Ramos (cell line): ENCODE results near the gene KCNJ2.

ENCODE experiments used
- in situ Hi-C: fragments of 300-500 bp; cut with MboI; formaldehyde crosslinking; loops from one replicate; pipeline ENCODE4 v1.14.3; 2022; ENCODE audit warnings: low sequenced_read_pairs; ENCODE audit not compliant: unreplicated experiment

Gene KCNJ2

GRCh38 chr17:70168977-70169708 is at the start of gene KCNJ2:
KCNJ2 (plus strand) TSS chr17:70169532; CDS start chr17:70175040, 5,508 bp downstream.
- in situ Hi-C loops: no loop called here

- in situ Hi-C loops: no loop called here
Observed at GRCh38 chr17:70119545-70119944, 49.8 kb upstream of the KCNJ2 start.

GRCh38 chr17:70119983-70120382 is 49.3 kb upstream of the KCNJ2 start:
- in situ Hi-C loops: no loop called here

- in situ Hi-C loops: no loop called here
Observed at GRCh38 chr17:70120425-70120824, 48.9 kb upstream of the KCNJ2 start.

GRCh38 chr17:70121126-70121525 is 48.2 kb upstream of the KCNJ2 start:
- in situ Hi-C loops: no loop called here

- in situ Hi-C loops: no loop called here
Observed at GRCh38 chr17:70123193-70123592, 46.1 kb upstream of the KCNJ2 start.

DNA sequence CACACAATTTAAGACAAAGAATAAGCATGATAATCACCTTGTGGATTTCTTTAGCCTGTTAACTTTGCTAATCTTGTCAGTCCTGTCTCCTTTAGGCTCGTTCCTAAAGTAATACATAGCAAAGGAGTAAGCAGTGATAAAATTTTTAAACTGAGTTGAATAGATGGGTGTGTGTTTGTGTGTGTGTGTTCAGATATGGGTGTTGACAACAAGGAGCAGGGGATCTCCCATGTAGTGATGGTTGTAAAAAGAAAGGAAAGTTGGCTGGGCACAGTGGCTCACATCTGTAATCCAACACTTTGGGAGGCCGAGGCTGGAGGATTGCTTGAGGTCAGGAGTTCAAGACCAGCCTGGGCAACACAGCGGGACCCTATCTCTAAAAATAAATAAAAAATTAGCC is 44.6 kb upstream of the KCNJ2 start:
- in situ Hi-C loops: no loop called here

DNA sequence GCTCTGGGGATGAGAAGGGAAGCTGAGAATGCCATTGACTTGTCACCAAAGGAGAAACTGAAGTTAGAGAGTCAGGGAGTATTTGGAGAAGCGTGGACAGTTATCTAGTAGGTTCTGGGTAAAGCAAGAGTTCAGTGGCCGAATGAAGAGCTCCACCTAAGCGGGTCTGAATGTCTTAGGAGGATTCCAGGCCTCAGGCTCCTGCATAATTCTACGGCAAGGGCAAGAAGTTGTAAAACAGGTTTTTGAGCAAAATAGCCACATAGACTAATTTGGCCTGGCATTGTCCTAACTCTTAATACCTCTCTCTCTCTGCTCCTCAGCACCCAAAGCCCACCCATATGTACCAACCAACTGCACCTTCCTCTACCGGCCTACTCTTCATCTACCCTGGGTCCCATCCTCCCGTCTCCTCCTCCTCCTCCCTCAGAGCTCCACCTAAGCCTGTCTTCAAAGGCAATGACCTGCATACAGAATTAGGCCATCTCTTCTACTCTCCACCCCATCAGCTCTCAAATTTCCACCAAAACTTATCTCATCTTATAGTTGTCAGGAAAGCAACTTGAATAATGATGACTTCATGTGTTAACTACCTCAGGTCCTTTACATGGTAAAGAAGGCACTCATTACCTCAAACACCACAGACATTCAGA is 42.0 kb upstream of the KCNJ2 start:
- in situ Hi-C loops: no loop called here

DNA sequence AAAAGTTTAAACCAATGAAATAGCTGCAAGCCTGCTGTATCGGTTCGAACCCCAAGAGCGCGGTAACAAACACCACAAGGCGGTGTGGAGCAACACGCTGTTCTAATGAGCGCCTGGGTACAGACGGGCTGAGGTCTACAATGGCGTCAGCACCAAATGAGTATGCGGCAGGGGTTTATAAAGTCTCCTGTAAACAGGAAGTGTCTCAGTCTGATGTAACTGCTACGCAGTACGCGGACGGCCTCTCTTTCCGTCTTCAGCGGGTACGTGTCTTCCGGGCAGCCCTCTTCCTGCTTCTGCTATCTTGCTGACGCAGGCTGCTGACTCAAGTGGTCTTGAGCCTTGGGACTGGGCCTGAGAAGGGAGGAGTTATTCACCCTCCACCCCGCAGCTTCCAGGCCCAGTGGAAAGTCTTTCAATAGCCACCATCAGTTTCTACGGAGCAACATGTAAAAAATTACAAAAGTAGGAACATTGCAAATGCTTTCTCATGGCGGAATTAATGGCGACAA is 40.5 kb upstream of the KCNJ2 start:
- in situ Hi-C loops: no loop called here

DNA sequence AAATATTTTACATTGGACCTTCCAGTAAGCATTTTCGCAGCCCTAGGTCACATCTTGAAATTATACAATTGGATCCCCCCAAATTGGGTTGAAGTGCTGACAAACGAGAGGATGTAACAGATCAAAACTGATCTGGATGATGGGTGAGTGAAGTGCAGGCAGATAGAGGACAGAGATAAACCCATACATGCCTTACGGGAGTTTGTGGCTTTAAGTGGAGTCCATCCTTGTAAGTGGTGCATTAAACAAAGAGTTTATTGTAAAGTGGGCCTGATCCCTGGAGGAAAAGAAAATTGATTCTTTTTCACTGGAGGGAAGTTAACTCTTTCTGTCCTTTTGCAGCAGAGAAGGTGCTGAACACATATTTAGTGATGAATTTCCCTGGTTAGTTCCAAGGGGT is 39.0 kb upstream of the KCNJ2 start:
- in situ Hi-C loops: no loop called here

DNA sequence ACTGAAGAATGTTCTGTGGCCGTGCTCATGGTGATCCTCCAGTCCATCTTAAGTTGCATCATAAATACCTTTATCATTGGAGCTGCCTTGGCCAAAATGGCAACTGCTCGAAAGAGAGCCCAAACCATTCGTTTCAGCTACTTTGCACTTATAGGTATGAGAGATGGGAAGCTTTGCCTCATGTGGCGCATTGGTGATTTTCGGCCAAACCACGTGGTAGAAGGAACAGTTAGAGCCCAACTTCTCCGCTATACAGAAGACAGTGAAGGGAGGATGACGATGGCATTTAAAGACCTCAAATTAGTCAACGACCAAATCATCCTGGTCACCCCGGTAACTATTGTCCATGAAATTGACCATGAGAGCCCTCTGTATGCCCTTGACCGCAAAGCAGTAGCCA is 36.8 kb upstream of the KCNJ2 start:
- in situ Hi-C loops: no loop called here

GRCh38 chr17:70134042-70134441 is 35.3 kb upstream of the KCNJ2 start:
- in situ Hi-C loops: no loop called here

- in situ Hi-C loops: no loop called here
Observed at GRCh38 chr17:70134777-70135176, 34.6 kb upstream of the KCNJ2 start.

DNA sequence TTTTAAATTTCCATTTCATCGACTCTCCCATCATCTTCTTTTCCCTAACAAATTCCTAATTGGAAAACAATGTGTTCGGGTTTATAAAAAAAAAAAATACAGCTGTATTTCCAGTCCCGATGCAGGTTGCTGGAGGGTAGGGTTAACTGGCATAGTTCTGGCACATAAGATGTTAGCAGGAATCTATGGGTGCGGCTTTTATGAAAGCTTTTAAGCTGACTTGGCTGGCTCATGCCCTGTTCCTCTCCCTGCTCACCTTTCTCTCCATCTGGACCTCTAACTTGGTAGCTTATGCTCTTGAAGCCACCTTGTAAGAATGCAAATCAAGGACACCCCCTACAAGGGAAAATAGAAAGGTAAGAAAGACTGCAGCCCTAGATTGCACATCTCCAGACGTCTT is 33.2 kb upstream of the KCNJ2 start:
- in situ Hi-C loops: no loop called here

DNA sequence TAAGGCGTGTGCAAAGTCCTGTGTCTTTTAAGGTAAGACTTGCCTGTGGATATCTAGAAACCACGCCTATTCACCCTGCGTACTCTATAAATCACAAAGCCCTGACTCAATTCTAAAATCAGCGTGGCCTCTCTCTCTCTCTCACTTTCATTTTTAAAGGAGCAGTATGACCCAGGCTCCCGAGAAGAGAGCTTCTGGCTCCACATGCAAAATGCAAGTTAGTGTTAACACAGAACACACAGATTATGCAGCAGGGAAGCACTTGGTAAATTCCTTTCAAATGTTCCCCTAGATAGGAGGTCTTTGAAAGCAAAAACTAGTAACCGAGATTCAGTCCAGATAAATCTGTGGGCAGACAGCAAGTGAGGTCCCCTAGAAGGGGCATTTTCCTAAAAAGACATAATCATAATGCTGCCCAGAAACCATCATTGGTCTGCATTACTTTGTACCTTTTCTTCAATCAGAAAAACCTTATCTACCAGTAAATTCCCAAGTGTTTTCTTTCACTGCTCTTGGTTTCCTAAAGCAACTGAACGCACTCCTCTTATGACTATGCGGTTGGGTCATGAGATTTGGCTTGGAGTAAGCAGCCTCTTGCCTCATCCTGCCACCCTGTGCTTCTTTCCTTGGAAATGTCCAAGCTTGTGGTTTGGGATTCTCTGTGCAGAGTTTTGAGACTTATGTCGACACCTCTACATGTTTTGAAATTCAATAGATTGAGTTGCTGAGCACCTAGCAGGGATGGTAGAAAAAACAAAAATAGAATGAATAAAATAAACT is 31.7 kb upstream of the KCNJ2 start:
- in situ Hi-C loops: no loop called here

GRCh38 chr17:70138291-70138865 is 31.0 kb upstream of the KCNJ2 start:
- in situ Hi-C loops: no loop called here

GRCh38 chr17:70139449-70139993 is 29.8 kb upstream of the KCNJ2 start:
- in situ Hi-C loops: no loop called here

- in situ Hi-C loops: no loop called here
Observed at GRCh38 chr17:70144260-70144846, 25.0 kb upstream of the KCNJ2 start.

DNA sequence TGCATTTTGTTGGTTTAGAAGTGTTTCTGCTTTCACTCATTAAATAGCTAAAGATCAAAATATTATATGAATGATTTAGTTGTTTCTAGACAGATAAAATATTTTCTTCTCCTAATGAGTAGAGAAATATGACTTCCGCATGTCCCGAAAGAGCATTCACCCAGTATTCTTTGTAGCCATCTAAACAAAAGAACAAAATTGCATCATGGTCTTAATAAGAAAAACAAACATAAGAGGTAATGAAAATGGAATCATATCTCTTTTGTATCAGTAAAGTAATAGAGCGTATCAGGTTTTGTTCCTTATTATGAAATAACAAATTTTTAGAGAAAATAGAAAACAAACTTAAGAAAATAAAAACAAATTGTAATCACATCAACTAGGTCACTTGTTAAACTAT is 16.1 kb upstream of the KCNJ2 start:
- in situ Hi-C loops: no loop called here

- in situ Hi-C loops: no loop called here
Observed at GRCh38 chr17:70157151-70157550, 12.2 kb upstream of the KCNJ2 start.
